CD14-positive monocyte (primary cell): ENCODE data around the gene PLEKHH3. TPM values are rescaled to one million over a fixed set of nuclear protein-coding genes. Genes with fewer than 3 reads are reported as not detected.
"Not testable (repeated sequence)": the region's sequence is repeated elsewhere in the genome, so short reads cannot be mapped to it uniquely, and the experiment has no call there.

Experiments used
- DNase-seq, 3 donors: peaks; one replicate each; pipeline ENCODE4 v3.0.0-alpha.2; 2011 to 2022
- H2AFZ ChIP-seq: 2 replicates; pipeline ENCODE4 v1.6.0; 2012; ENCODE audit warnings: mild to moderate bottlenecking, low read depth, low read length, inconsistent platforms; ENCODE audit not compliant: insufficient read depth, poor library complexity, severe bottlenecking
- H3K27ac ChIP-seq, 2 donors: 1 replicate in 1 of 2; 2 replicates in 1 of 2; pipeline ENCODE4 v1.5.1; 2012 to 2013; ENCODE audit warnings: low read length in 2 of 2, control low read depth in 1 of 2, inconsistent platforms in 1 of 2, low read depth in 1 of 2, mild to moderate bottlenecking in 1 of 2
- H3K27me3 ChIP-seq, 2 donors: one replicate each; pipeline versions ENCODE4 v1.6.0 to v1.6.1; 2011 to 2013; ENCODE audit warnings: low read length in 2 of 2; ENCODE audit not compliant: control insufficient read depth in 2 of 2, insufficient read depth in 2 of 2
- H3K36me3 ChIP-seq, 2 donors: replicated peaks in 1 of 2; 1 replicate in 1 of 2; 2 replicates in 1 of 2; pipeline versions ENCODE4 v1.5.1 to v1.6.1; 2012 to 2013; ENCODE audit warnings: low read length in 2 of 2, control low read depth in 1 of 2, inconsistent platforms in 1 of 2, mild to moderate bottlenecking in 1 of 2; ENCODE audit not compliant: insufficient read depth in 2 of 2, control insufficient read depth in 1 of 2
- H3K4me1 ChIP-seq, 2 donors: 1 replicate in 1 of 2; 2 replicates in 1 of 2; pipeline versions ENCODE4 v1.5.1 to v1.6.1; 2012 to 2013; ENCODE audit warnings: low read length in 2 of 2, control low read depth in 1 of 2, inconsistent platforms in 1 of 2, mild to moderate bottlenecking in 1 of 2, moderate library complexity in 1 of 2; ENCODE audit not compliant: insufficient read depth in 2 of 2, control insufficient read depth in 1 of 2
- H3K4me2 ChIP-seq: replicated peaks from 2 replicates; pipeline ENCODE3; 2012; ENCODE audit warnings: low read length, moderate library complexity, mild to moderate bottlenecking; ENCODE audit not compliant: poor library complexity, severe bottlenecking; ENCODE audit errors: extremely low read depth
- H3K4me3 ChIP-seq, 3 experiments: fragments of 200-600 bp in 1 of 3; sonication (generic) in 1 of 3; replicated peaks in 1 of 3; 1 replicate in 2 of 3; 2 replicates in 1 of 3; pipeline ENCODE4 v1.5.1; 2011 to 2013; ENCODE audit warnings: low read length in 3 of 3, mild to moderate bottlenecking in 3 of 3, control low read depth in 2 of 3, low read depth in 2 of 3, inconsistent platforms in 1 of 3, moderate library complexity in 1 of 3
- H3K79me2 ChIP-seq: 2 replicates; pipeline ENCODE4 v1.6.0; 2012; ENCODE audit warnings: mild to moderate bottlenecking, control low read depth, inconsistent platforms, low read length, moderate library complexity; ENCODE audit not compliant: insufficient read depth
- H3K9ac ChIP-seq: 2 replicates; pipeline ENCODE4 v1.6.0; 2017; ENCODE audit warnings: low read length, mild to moderate bottlenecking; ENCODE audit not compliant: insufficient read depth, poor library complexity, severe bottlenecking
- H3K9me3 ChIP-seq, 2 donors: replicated peaks in 1 of 2; 1 replicate in 1 of 2; 2 replicates in 1 of 2; pipeline versions ENCODE4 v1.5.1 to v1.6.1; 2012 to 2013; ENCODE audit warnings: low read length in 2 of 2, control low read depth in 1 of 2; ENCODE audit not compliant: control insufficient read depth in 1 of 2, insufficient read depth in 1 of 2
- H4K20me1 ChIP-seq: 2 replicates; pipeline ENCODE4 v1.6.0; 2012; ENCODE audit warnings: mild to moderate bottlenecking, low read length, control low read depth, moderate library complexity; ENCODE audit not compliant: insufficient read depth
- H3K27ac Mint-ChIP-seq, 7 donors: one replicate each; pipeline ENCODE4 v1.8.0; 2020; ENCODE audit warnings: mild to moderate bottlenecking in 7 of 7, mixed read lengths in 7 of 7, moderate library complexity in 6 of 7, inconsistent platforms in 2 of 7
- H3K27me3 Mint-ChIP-seq, 3 donors: one replicate each; pipeline ENCODE4 v1.8.0; 2021 to 2022; ENCODE audit warnings: low read depth in 3 of 3, mild to moderate bottlenecking in 3 of 3, mixed read lengths in 3 of 3, moderate library complexity in 3 of 3, inconsistent platforms in 1 of 3
- H3K36me3 Mint-ChIP-seq, 2 donors: one replicate each; pipeline ENCODE4 v1.8.0; 2020; ENCODE audit warnings: mixed read lengths in 2 of 2, inconsistent platforms in 1 of 2, mild to moderate bottlenecking in 1 of 2
- H3K4me1 Mint-ChIP-seq: one replicate; pipeline ENCODE4 v1.8.0; 2020; ENCODE audit warnings: mild to moderate bottlenecking, mixed read lengths
- H3K4me3 Mint-ChIP-seq, 2 donors: one replicate each; pipeline ENCODE4 v1.8.0; 2020; ENCODE audit warnings: mild to moderate bottlenecking in 2 of 2, mixed read lengths in 2 of 2, moderate library complexity in 1 of 2
- H3K9me3 Mint-ChIP-seq, 7 donors: one replicate each; pipeline ENCODE4 v1.8.0; 2020 to 2022; ENCODE audit warnings: mixed read lengths in 7 of 7, mild to moderate bottlenecking in 6 of 7, moderate library complexity in 6 of 7, inconsistent platforms in 2 of 7
- WGBS: methylation state at CpG from one replicate; pipeline ENCODE4 v1.1.5; 2013; ENCODE audit warnings: missing lambda C conversion rate; ENCODE audit not compliant: insufficient coverage; 5-methylcytosine and 5-hydroxymethylcytosine counted together
- intact Hi-C, 2 donors: fragments of 100-400 bp; cut with micrococcal nuclease; formaldehyde crosslinking; loops; one replicate each; pipeline versions ENCODE4 v1.15.0 to v1.15.1; 2023
- polyA plus RNA-seq, 3 donors: library from polyadenylated mRNA; depleted of rRNA in 1 of 3; unstranded in 2 of 3; stranded (reverse) in 1 of 3; fragments of 300-500 nt in 2 of 3; fragments of >200 nt in 1 of 3; fragmentation: Illumina TruSeq in 2 of 3; gene quantifications; 1 replicate in 2 of 3; 2 replicates in 1 of 3; pipeline ENCODE4 v1.2.3, GENCODE V29; 2012 to 2021
- TF ChIP-seq, protein P1 (sequence below): fragments of 200-600 bp; IDR thresholded peaks from one replicate; pipeline ENCODE4 v1.8.0; 2022; ENCODE audit warnings: antibody characterized with exemption, mild to moderate bottlenecking

The PLEKHH3 gene
- polyA plus RNA-seq, 3 donors: 0.38 to 0.43 (median 0.41) TPM

DNA sequence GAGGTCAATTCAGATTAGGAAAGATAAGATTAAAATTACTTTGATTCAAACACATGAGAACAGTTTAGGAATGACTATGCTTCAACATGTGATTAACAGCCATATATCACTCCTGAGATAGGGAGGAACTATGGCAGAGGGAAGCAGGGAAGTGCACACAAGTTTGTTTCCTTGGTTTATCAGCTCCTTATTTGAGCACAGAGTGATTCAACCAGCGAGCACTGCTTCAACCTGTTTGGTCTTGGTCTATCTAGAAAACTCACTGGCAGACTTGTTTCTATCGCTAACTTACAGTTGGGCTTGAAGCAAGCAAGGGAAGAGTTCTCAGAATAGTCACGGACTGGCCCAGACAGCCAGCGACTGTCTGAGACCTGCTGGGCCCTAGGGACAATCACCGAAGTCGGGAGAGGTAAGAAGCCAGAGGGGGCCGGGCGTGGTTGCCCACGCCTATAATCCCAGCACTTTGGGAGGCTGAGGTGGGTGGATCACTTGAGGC lies 43.8 kb downstream of the PLEKHH3 start:
- WGBS: 95% methylated on average over 7 of the region's 9 CpGs
- Histone ChIP-seq H3K9me3 (no peaks in the 10 kb centered on the region), H3K36me3 (no peaks in the 10 kb centered on the region), H3K9ac (no peak overlapping the region), H3K4me2 (no peak overlapping the region), H3K4me3 (no peak overlapping the region), H4K20me1 (no peaks in the 10 kb centered on the region), H2AFZ (no peak overlapping the region), H3K4me1 (peaks cover 3 to 7% of the 10 kb centered on the region in 2 donors), H3K27ac (no peak overlapping the region), H3K79me2 (no peaks in the 10 kb centered on the region), H3K27me3 (no peaks in the 10 kb centered on the region)
- Mint-ChIP-seq H3K36me3 (no peaks in the 10 kb centered on the region), H3K27ac (peak overlapping the region in 1 of 7 donors; percentile 42), H3K9me3 (peaks cover 0 to 4% (median 0%) of the 10 kb centered on the region in 7 donors), H3K4me3 (no peak overlapping the region), H3K27me3 (peaks cover 2 to 5% (median 3%) of the 10 kb centered on the region in 3 donors), H3K4me1 (peaks cover 7% of the 10 kb centered on the region)
- DNase-seq: no peak
- TF ChIP-seq, protein P1, sequence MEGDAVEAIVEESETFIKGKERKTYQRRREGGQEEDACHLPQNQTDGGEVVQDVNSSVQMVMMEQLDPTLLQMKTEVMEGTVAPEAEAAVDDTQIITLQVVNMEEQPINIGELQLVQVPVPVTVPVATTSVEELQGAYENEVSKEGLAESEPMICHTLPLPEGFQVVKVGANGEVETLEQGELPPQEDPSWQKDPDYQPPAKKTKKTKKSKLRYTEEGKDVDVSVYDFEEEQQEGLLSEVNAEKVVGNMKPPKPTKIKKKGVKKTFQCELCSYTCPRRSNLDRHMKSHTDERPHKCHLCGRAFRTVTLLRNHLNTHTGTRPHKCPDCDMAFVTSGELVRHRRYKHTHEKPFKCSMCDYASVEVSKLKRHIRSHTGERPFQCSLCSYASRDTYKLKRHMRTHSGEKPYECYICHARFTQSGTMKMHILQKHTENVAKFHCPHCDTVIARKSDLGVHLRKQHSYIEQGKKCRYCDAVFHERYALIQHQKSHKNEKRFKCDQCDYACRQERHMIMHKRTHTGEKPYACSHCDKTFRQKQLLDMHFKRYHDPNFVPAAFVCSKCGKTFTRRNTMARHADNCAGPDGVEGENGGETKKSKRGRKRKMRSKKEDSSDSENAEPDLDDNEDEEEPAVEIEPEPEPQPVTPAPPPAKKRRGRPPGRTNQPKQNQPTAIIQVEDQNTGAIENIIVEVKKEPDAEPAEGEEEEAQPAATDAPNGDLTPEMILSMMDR: no peak
- intact Hi-C loops: no loop called here

DNA sequence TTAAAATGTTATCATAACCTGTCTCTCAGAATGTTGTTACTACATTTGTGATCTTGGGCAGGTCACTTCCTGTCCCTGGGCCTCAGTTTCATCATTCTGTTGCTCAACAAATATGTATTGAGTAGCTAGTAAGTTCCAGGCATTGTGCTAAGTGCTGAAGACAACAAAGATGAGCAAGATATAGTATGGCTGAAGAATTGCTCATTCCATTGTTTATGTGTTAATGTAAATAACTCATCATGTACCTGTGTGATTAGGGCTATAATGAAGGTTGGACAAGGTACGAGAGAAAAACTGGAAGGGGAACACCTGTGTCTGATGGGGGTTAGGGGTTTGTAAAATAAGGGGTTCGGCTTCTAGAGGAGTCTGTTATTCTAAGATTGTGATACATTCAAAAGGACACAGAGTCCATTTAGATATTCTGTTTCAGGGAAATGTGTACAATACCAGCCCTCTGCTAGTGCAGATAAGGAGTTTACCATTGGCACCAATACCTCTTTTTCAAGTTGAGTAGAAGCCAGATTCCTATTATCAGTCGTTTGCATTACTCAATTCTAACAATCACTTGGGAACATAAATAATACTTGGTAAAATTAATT lies 47.3 kb downstream of the PLEKHH3 start:
- H3K27ac Mint-ChIP-seq: no peak overlapping the region
- no peak overlapping the region for H3K4me3 Mint-ChIP-seq
- Histone ChIP-seq H4K20me1 (no peaks in the 10 kb centered on the region), H3K4me1 (peaks cover 3 to 7% of the 10 kb centered on the region in 2 donors), H3K9ac (no peak overlapping the region), H3K36me3 (no peaks in the 10 kb centered on the region), H2AFZ (no peak overlapping the region), H3K4me3 (no peak overlapping the region), H3K9me3 (no peaks in the 10 kb centered on the region), H3K27ac (no peak overlapping the region), H3K79me2 (no peaks in the 10 kb centered on the region), H3K27me3 (no peaks in the 10 kb centered on the region), H3K4me2 (no peak overlapping the region)
- 91% methylated on average over 1 of the region's 3 CpGs for WGBS
- peaks cover 7% of the 10 kb centered on the region for H3K4me1 Mint-ChIP-seq
- peaks cover 2 to 5% (median 3%) of the 10 kb centered on the region in 3 donors for H3K27me3 Mint-ChIP-seq
- H3K36me3 Mint-ChIP-seq: no peaks in the 10 kb centered on the region
- DNase-seq: peak in 1 of 3 donors; percentile 36
- no peaks in the 10 kb centered on the region for H3K9me3 Mint-ChIP-seq
- intact Hi-C loops: no loop called here
- TF ChIP-seq, protein P1: no peak

DNA sequence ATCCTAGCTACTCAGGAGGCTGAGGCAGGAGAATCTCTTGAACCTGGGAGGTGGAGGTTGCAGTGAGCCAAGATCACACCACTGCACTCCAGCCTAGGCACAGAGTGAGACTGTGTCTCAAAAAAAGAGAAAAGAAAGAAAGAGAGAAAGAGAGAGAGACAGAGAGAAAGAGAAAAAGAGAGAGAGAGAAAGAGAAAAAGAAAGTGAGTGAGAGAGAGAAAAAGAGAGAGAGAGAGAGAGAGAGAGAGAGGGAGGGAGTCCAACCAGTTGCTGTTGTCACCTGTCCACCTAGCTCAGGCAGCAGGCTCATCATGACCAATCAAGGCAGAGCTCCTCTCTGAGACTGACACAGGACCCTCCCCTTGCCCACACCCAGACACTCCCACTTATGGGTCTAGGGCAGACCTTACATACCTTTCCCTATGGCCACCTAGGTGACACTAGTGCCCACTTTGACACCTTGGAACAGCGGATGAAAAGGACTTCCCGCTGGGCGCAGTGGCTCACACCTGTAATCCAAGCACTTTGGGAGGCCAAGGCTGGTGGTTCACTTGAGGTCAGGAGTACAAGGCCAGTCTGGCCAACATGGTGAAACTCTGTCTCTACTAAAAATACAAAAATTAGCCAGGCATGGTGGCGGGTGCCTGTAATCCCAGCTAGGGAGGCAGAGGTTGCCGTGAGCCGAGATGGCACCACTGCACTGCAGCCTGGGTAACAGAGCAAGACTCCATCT lies 49.6 kb downstream of the PLEKHH3 start:
- H2AFZ ChIP-seq, H3K9me3 ChIP-seq, H3K36me3 Mint-ChIP-seq, H3K9me3 Mint-ChIP-seq, DNase-seq, H3K4me1 Mint-ChIP-seq, H3K4me3 ChIP-seq, H3K27me3 Mint-ChIP-seq, H3K27me3 ChIP-seq, H3K79me2 ChIP-seq, H3K27ac Mint-ChIP-seq, H3K4me1 ChIP-seq, H3K9ac ChIP-seq, intact Hi-C loops, H4K20me1 ChIP-seq, H3K4me3 Mint-ChIP-seq, H3K4me2 ChIP-seq, H3K36me3 ChIP-seq, H3K27ac ChIP-seq: not testable (repeated sequence)
- WGBS: 94% methylated on average over 3 of the region's 6 CpGs
